Fibroblast of mammary gland (primary cell): ENCODE measurements around the gene LCMT1.
A peak's percentile ranks its signal among the peaks of the same experiment; 100 is the strongest.

ENCODE experiments used
- DNase-seq: peaks from one replicate; pipeline ENCODE4 v3.0.0-alpha.2; 2010; ENCODE audit warnings: low read depth
- H3K4me3 ChIP-seq: 2 replicates; pipeline ENCODE4 v1.5.1; 2011; ENCODE audit warnings: low read depth, mild to moderate bottlenecking, low read length, moderate library complexity; ENCODE audit not compliant: control insufficient read depth
- CTCF ChIP-seq: conservative IDR thresholded peaks from 2 replicates; pipeline ENCODE4 v1.5.1; 2011; ENCODE audit warnings: low read depth, low read length, inconsistent platforms; ENCODE audit not compliant: control insufficient read depth, insufficient read depth

LCMT1 gene

DNA sequence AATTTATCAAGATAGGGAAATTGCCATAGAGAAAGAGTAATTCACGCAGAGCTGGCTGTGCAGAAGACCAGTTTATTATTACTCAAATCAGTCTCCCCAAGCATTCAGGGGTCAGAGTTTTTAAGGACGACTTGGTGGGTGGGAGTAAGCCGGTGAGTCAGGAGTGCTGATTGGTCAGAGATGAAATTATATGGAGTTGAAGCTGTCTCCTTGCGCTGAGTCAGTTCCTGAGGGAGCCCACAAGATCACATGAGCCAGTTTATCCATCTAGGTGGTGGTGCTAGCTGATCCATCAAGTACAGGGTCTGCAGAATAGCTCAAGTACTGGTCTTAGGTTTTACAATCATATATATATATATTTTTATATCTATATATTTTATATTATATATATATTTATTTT, 99.2 kb downstream of the LCMT1 start:
- no peak for TF ChIP-seq CTCF
- H3K4me3 ChIP-seq: no peak overlapping the region
- DNase-seq: peak; percentile 84

DNA sequence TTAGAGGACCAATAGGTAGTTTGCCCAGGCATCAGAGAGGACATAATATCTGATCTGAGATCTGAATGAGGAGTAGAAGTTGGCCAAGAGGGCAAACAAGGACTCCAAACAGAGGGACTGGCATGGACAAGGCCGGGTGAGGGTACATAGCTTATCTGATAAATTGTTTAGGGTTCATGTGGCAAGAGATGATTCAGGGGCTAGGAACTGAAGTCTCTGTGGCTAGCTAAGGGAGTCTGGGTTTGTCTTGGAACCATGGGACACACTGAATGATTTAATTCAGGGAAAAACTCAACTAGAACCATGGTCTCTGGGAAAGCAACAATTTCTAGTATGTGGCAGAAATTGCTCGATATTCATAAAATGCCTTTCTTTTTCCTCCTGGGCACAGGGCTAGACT, 101.1 kb downstream of the LCMT1 start:
- no peak for TF ChIP-seq CTCF
- DNase-seq: no peak
- H3K4me3 ChIP-seq: no peak overlapping the region

DNA sequence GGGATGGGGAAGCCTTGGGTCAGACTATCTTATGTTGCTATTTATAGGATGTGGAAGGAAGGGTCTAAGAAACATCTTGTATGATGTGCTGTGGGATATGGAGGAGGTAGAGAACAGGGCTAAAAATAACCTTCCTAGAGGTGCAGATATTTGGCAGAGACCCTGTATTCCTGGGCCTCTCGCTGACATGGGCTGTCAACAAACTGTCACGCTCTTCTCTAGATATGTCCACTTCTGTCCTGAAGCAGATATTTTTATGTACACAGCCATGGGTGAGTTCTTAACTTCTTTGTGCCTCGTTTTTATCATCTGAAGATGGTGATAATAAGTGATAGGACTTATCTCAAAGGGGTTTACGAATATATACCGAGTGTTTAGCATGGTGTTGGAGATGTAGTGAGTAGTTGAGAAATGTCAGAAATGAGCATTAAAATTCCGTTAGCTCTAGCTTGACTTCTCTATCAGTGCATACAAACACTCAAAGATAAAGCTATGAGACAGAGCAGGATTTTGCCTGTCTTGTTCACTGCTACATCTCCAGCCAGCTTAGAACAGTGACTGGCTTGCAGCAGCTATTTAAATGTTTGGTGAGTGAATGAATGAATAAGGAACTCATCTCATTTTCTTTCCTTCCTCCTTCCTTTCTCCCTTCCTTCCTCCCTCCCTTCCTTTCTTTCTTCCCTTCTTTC, 102.3 kb downstream of the LCMT1 start:
- DNase-seq: no peak
- TF ChIP-seq CTCF: no peak
- no peak overlapping the region for H3K4me3 ChIP-seq

DNA sequence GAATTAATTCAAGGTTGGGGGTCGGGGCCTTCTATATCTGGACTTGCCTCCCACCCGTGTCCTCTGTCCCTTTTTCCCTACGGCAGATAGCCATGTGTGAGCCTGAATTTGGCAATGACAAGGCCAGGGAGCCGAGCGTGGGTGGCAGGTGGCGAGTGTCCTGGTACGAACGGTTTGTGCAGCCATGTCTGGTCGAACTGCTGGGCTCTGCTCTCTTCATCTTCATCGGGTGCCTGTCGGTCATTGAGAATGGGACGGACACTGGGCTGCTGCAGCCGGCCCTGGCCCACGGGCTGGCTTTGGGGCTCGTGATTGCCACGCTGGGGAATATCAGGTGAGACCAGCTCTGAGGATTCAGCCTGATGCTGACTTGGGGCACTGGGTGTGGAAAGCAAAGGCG, 105.6 kb downstream of the LCMT1 start:
- DNase-seq: no peak
- TF ChIP-seq CTCF: no peak
- H3K4me3 ChIP-seq: no peak overlapping the region

GRCh38 chr16:25217921-25218320, 106.4 kb downstream of the LCMT1 start:
- no peak overlapping the region for H3K4me3 ChIP-seq
- DNase-seq: no peak
- TF ChIP-seq CTCF: no peak

DNA sequence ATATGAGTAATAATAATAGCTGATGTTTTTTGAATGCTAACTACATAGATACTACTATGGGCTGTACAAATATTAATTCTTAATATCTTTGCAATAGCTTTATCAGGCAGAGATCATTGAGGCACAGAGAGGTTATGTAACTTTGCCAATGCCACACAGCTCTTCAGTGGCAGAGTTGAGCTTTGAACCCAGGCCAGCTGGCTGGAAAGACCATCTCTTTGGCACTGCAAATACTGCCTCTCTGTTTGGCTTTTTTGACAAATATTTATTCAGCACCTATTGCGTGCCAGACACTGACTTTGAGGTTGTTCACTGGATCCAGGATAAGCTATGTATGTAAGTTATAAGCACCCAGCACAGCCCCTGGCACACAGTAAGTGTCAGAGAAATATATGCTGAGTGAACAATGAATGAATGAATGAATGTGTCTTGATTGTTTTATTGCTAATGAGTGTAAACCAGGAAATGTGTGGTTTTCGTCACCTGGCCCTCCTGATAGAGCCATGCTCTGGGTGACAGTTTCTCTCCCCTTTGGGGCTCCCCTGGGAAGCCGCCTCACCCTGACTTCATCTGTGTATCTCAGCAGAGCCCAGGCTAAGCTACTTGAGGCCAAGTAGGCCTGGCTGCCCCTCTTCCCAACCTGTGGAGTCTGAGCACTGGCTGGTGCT, 107.7 kb downstream of the LCMT1 start:
- TF ChIP-seq CTCF: no peak
- no peak overlapping the region for H3K4me3 ChIP-seq
- DNase-seq: no peak
